ENCODE results near the gene OR6C75.
"Not testable (repeated sequence)": the region's sequence is repeated elsewhere in the genome, so short reads cannot be mapped to it uniquely, and the experiment has no call there.

Gene OR6C75

GRCh38 chr12:55362675-55363074, at the start of gene OR6C75:
TSS of gene OR6C75 (plus strand) at chr12:55362975. CDS start at chr12:55365111, 2,136 bp downstream.
- no peak for DNase-seq (ENCODE audit: low read depth)

GRCh38 chr12:55314043-55314442, 48.7 kb upstream of the OR6C75 start, which contains the start of gene OR6C1:
TSS of gene OR6C1 (plus strand) at chr12:55314343. CDS start at chr12:55320600, 6,257 bp downstream.
- DNase-seq (ENCODE audit: low read depth), result no peak

GRCh38 chr12:55320201-55320600, 42.6 kb upstream of the OR6C75 start:
- DNase-seq (ENCODE audit: low read depth), result no peak

GRCh38 chr12:55325801-55326200, 37.0 kb upstream of the OR6C75 start:
- DNase-seq (ENCODE audit: low read depth), result not testable (repeated sequence)

GRCh38 chr12:55330446-55330845, 32.3 kb upstream of the OR6C75 start, which contains the start of gene OR6C3:
TSS of gene OR6C3 (plus strand) at chr12:55330746. CDS start at chr12:55331701, 955 bp downstream.
- DNase-seq (ENCODE audit: low read depth), result no peak

GRCh38 chr12:55336002-55336401, 26.8 kb upstream of the OR6C75 start:
- no peak for DNase-seq (ENCODE audit: low read depth)

GRCh38 chr12:55355338-55355737, 7.4 kb upstream of the OR6C75 start:
- not testable (repeated sequence) for DNase-seq (ENCODE audit: low read depth)

- no peak for DNase-seq (ENCODE audit: low read depth)
These were observed 2.3 kb downstream of the OR6C75 start for GRCh38 chr12:55365086-55365485.

GRCh38 chr12:55372521-55372920, 9.7 kb downstream of the OR6C75 start:
- no peak for DNase-seq (ENCODE audit: low read depth)

- no peak for DNase-seq (ENCODE audit: low read depth)
These were observed 23.1 kb downstream of the OR6C75 start for GRCh38 chr12:55385891-55386290.

- no peak for DNase-seq (ENCODE audit: low read depth)
These were observed 29.4 kb downstream of the OR6C75 start for GRCh38 chr12:55392032-55392795.

GRCh38 chr12:55396326-55396725, 33.6 kb downstream of the OR6C75 start:
- DNase-seq (ENCODE audit: low read depth), result no peak

- no peak for DNase-seq (ENCODE audit: low read depth)
These were observed 37.5 kb downstream of the OR6C75 start, which contains the start of gene OR6C65 for GRCh38 chr12:55400229-55400628. TSS of gene OR6C65 (plus strand) at chr12:55400529. CDS start at chr12:55400529, 0 bp downstream.

- no peak for DNase-seq (ENCODE audit: low read depth)
These were observed 45.1 kb downstream of the OR6C75 start for GRCh38 chr12:55407866-55408265.

- not testable (repeated sequence) for DNase-seq (ENCODE audit: low read depth)
These were observed 46.4 kb downstream of the OR6C75 start for GRCh38 chr12:55409133-55409532.

- DNase-seq (ENCODE audit: low read depth), result not testable (repeated sequence)
These were observed 49.4 kb downstream of the OR6C75 start for GRCh38 chr12:55412138-55412537.

GRCh38 chr12:55413498-55414388, 51.0 kb downstream of the OR6C75 start:
- not testable (repeated sequence) for DNase-seq (ENCODE audit: low read depth)

GRCh38 chr12:55414396-55414823, 51.6 kb downstream of the OR6C75 start:
- DNase-seq (ENCODE audit: low read depth), result not testable (repeated sequence)

- not testable (repeated sequence) for DNase-seq (ENCODE audit: low read depth)
These were observed 52.1 kb downstream of the OR6C75 start for GRCh38 chr12:55414889-55415288.

GRCh38 chr12:55416961-55417360, 54.2 kb downstream of the OR6C75 start:
- DNase-seq (ENCODE audit: low read depth), result no peak
